ENCODE data around the gene RELN. TPM values are rescaled to one million over a fixed set of nuclear protein-coding genes. Genes with fewer than 3 reads are reported as not detected.

Gene RELN
- total RNA-seq, 1 donor from 2014 or later, result 7.3 TPM

DNA sequence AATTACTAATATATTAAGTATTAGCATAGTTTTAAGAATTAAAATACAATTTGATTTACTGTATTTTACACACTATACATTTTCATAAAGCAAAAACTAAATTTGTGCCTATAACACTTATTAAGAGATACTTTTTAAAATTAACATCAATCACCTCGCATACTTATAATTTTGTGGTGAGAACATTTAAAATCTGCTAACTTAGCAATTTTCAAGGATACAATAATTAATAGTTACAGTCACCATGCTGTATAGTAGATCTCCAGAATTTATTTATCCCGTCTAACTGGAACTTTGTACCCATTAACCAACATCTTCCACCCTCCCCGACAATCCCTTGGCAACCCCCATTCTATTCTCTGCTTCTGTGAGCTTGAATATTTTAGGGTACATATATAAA is 47.5 kb downstream of the RELN start:
- TF ChIP-seq, protein P1, sequence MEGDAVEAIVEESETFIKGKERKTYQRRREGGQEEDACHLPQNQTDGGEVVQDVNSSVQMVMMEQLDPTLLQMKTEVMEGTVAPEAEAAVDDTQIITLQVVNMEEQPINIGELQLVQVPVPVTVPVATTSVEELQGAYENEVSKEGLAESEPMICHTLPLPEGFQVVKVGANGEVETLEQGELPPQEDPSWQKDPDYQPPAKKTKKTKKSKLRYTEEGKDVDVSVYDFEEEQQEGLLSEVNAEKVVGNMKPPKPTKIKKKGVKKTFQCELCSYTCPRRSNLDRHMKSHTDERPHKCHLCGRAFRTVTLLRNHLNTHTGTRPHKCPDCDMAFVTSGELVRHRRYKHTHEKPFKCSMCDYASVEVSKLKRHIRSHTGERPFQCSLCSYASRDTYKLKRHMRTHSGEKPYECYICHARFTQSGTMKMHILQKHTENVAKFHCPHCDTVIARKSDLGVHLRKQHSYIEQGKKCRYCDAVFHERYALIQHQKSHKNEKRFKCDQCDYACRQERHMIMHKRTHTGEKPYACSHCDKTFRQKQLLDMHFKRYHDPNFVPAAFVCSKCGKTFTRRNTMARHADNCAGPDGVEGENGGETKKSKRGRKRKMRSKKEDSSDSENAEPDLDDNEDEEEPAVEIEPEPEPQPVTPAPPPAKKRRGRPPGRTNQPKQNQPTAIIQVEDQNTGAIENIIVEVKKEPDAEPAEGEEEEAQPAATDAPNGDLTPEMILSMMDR (IDR thresholded peaks at IDR 0.05; ENCODE audit: unreplicated experiment), result no peak
- H3K36me3 Mint-ChIP-seq, result no peaks in the 10 kb centered on the region
- H3K27ac Mint-ChIP-seq, result no peak overlapping the region
- no peak overlapping the region for H3K4me3 Mint-ChIP-seq
- H3K4me1 Mint-ChIP-seq, result peaks cover 7% of the 10 kb centered on the region
- DNase-seq (ENCODE audit: low spot score in 2 of 2, unreplicated experiment in 2 of 2), result no peak
- no peaks in the 10 kb centered on the region for H3K27me3 Mint-ChIP-seq (ENCODE audit: low read depth)
- H3K9me3 Mint-ChIP-seq, result no peaks in the 10 kb centered on the region

DNA sequence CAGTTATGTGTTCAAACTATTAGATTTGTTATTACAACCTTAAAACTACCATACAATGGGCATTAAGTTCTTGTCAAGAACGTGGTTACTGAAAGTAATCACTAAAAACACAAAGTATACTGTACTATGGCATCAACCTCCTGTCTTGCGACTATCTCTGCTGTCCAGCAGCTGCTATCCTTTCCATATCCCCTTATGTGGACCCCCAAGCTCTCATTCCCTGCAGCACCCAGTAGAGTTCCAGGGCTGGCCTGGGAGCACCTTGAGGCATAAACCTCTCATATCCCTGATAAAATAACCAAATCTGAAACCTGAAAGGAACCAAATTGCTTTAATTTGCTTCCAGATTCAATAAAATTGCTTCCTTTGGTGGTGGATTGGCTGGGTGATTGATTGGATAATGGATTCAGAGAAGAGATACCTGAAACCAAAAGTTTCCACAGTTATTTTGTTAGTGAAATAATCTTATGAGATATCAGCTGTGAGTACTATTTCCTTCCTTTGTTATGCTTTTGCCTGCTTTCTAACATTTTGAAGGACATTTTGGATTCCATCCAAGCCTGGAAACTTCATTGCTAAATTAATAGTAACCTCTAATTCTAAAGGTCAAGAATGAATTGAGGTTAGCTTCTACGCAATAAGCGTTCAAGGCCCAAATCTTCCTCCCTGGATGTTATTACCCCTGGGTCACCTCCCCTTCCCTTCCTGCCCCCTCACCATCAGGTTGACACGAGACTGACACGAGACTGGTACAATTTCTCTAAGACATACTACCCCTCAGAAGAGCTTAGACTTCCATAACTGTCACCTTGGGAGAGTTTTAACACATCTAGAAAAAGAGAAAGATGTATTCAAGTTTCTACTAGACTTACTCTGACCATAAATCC is 48.8 kb downstream of the RELN start:
- TF ChIP-seq, protein P1 (IDR thresholded peaks at IDR 0.05; ENCODE audit: unreplicated experiment), result no peak
- no peak for DNase-seq (ENCODE audit: low spot score in 2 of 2, unreplicated experiment in 2 of 2)
- H3K4me1 Mint-ChIP-seq, result peaks cover 11% of the 10 kb centered on the region
- no peaks in the 10 kb centered on the region for H3K9me3 Mint-ChIP-seq
- no peak overlapping the region for H3K27ac Mint-ChIP-seq
- H3K36me3 Mint-ChIP-seq, result no peaks in the 10 kb centered on the region
- H3K4me3 Mint-ChIP-seq, result no peak overlapping the region
- H3K27me3 Mint-ChIP-seq (ENCODE audit: low read depth), result no peaks in the 10 kb centered on the region

DNA sequence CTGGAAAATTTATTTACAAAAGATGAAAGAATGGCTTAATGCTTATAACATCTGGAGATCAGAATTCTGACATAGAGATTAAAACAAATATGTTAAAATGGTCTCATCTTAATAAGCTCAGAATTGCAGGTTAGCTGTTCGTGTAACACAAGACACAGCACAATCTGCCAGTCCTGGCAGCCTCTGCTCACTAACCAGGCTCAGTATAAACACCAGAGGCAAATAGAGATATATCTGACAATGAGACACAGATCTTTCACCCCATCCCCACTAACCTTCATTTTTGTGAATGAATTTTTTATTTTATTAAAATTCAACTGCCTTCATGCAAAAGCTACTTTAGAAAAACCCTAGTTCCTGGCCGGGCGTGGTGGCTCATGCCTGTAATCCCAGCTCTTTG is 51.8 kb downstream of the RELN start:
- H3K27me3 Mint-ChIP-seq (ENCODE audit: low read depth), result peaks cover 5% of the 10 kb centered on the region
- H3K27ac Mint-ChIP-seq, result no peak overlapping the region
- no peaks in the 10 kb centered on the region for H3K9me3 Mint-ChIP-seq

GRCh38 chr7:103936558-103936957 is 52.9 kb downstream of the RELN start:
- no peaks in the 10 kb centered on the region for H3K36me3 Mint-ChIP-seq
- peaks cover 11% of the 10 kb centered on the region for H3K4me1 Mint-ChIP-seq
- H3K27ac Mint-ChIP-seq, result no peak overlapping the region
- no peak for DNase-seq (ENCODE audit: low spot score in 2 of 2, unreplicated experiment in 2 of 2)
- no peak overlapping the region for H3K4me3 Mint-ChIP-seq
- H3K9me3 Mint-ChIP-seq, result no peaks in the 10 kb centered on the region
- TF ChIP-seq, protein P1 (IDR thresholded peaks at IDR 0.05; ENCODE audit: unreplicated experiment), result no peak
- H3K27me3 Mint-ChIP-seq (ENCODE audit: low read depth), result peaks cover 9% of the 10 kb centered on the region

More for the DNA sequence above, 51.8 kb downstream of the RELN start:
- Mint-ChIP-seq H3K4me1 (peaks cover 11% of the 10 kb centered on the region), H3K36me3 (no peaks in the 10 kb centered on the region), H3K4me3 (no peak overlapping the region)
- TF ChIP-seq, protein P1 (IDR thresholded peaks at IDR 0.05; ENCODE audit: unreplicated experiment), result no peak
- no peak for DNase-seq (ENCODE audit: low spot score in 2 of 2, unreplicated experiment in 2 of 2)

DNA sequence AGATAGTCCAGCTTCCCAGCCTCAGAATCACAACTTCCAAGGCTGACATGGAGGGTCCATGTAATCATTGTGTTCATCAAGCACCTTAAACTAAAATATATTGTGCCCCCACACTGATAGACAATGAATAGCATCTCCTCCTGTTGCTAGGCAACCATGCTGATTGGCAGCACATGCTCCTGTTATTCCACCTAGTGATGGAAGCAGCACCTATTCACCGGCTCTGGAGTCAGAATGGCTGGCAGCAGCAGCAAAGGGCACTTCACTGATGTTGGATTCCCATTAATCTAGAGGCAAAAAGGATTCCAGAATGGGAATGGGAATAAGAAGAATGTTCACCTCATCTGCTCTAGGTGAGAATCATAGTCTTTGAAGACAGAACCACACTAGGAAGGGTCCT is 55.0 kb downstream of the RELN start:
- peaks cover 12% of the 10 kb centered on the region for H3K27me3 Mint-ChIP-seq (ENCODE audit: low read depth)
- H3K36me3 Mint-ChIP-seq, result no peaks in the 10 kb centered on the region
- peaks cover 5% of the 10 kb centered on the region for H3K4me1 Mint-ChIP-seq
- TF ChIP-seq, protein P1 (IDR thresholded peaks at IDR 0.05; ENCODE audit: unreplicated experiment), result no peak
- H3K27ac Mint-ChIP-seq, result no peak overlapping the region
- H3K9me3 Mint-ChIP-seq, result no peaks in the 10 kb centered on the region
- no peak overlapping the region for H3K4me3 Mint-ChIP-seq
- DNase-seq (ENCODE audit: low spot score in 2 of 2, unreplicated experiment in 2 of 2), result no peak

All from mesothelial cell of epicardium (in vitro differentiated cells).